Endothelial cell of umbilical vein (primary cell): ENCODE results near the gene TTR. TPM values are rescaled to one million over a fixed set of nuclear protein-coding genes. Genes with fewer than 3 reads are reported as not detected.

Source experiments
- BruUV-seq: library from RNA; stranded (reverse); fragments of 400-500 nt; replicated peaks from 2 replicates; lab custom pipeline; 2021; lab: Mats Ljungman, UMichigan
- CTCF ChIA-PET: fragments of 300-600, 350-600 bp; sonication (Branson Sonifier 250); formaldehyde crosslinking; loops from one replicate; lab custom pipeline; 2021; ENCODE audit warnings: antibody characterized with exemption, inconsistent platforms; lab: Charles Lee
- POLR2A ChIA-PET: fragments of 300-600, 350-600 bp; sonication (Branson Sonifier 250); formaldehyde crosslinking; loops from one replicate; lab custom pipeline; 2021; ENCODE audit warnings: antibody characterized with exemption, inconsistent platforms; lab: Charles Lee
- DNase-seq: peaks from one replicate; pipeline ENCODE4 v3.0.0-alpha.2; 2011; ENCODE audit warnings: low read depth, low spot score
- FAIRE-seq: peaks from 2 replicates; lab custom pipeline; 2011; peaks lifted over from hg19 to GRCh38; lab: Jason Lieb, UNC
- H2AFZ ChIP-seq: 2 replicates; pipeline ENCODE4 v1.6.0; 2012; ENCODE audit warnings: low read depth, low read length, control low read depth, inconsistent platforms
- H3K27ac ChIP-seq: 2 replicates; pipeline ENCODE4 v1.5.1; 2011; ENCODE audit warnings: low read depth, mild to moderate bottlenecking, control low read depth, low read length, moderate library complexity; ENCODE audit not compliant: insufficient read depth
- H3K27me3 ChIP-seq, 2 experiments: 2 replicates each; pipeline versions ENCODE4 v1.6.0 to v1.6.1; 2011; ENCODE audit warnings: low read length in 2 of 2, mixed read lengths in 1 of 2; ENCODE audit not compliant: control insufficient read depth in 2 of 2, insufficient read depth in 2 of 2
- H3K36me3 ChIP-seq, 2 experiments: 2 replicates in 1 of 2; 3 replicates in 1 of 2; pipeline ENCODE4 v1.5.1; 2011; ENCODE audit warnings: low read length in 2 of 2, mild to moderate bottlenecking in 1 of 2, moderate library complexity in 1 of 2; ENCODE audit not compliant: control insufficient read depth in 2 of 2, insufficient read depth in 2 of 2; ENCODE audit errors: extremely low read depth in 1 of 2
- H3K4me1 ChIP-seq: 3 replicates; pipeline ENCODE4 v1.5.1; 2011; ENCODE audit warnings: mild to moderate bottlenecking, low read length; ENCODE audit not compliant: control insufficient read depth, insufficient read depth; ENCODE audit errors: extremely low read depth
- H3K4me2 ChIP-seq: 2 replicates; pipeline ENCODE4 v1.6.1; 2011; ENCODE audit warnings: low read length, control low read depth, mixed read lengths; ENCODE audit not compliant: insufficient read depth
- H3K4me3 ChIP-seq, 3 experiments: fragments of 200-600 bp in 1 of 3; sonication (generic), shearing (Covaris generic) in 1 of 3; replicated peaks in 1 of 3; 2 replicates each; pipeline ENCODE4 v1.5.1; 2011 to 2016; ENCODE audit warnings: control low read depth in 3 of 3, low read length in 3 of 3, mild to moderate bottlenecking in 2 of 3, inconsistent platforms in 1 of 3, low read depth in 1 of 3, moderate library complexity in 1 of 3; ENCODE audit not compliant: insufficient read depth in 1 of 3
- H3K79me2 ChIP-seq: 2 replicates; pipeline ENCODE4 v1.6.0; 2012; ENCODE audit warnings: low read length, inconsistent platforms; ENCODE audit not compliant: control insufficient read depth, insufficient read depth
- H3K9ac ChIP-seq: replicated peaks from 2 replicates; pipeline ENCODE3; 2011; ENCODE audit warnings: low read length, control low read depth; ENCODE audit not compliant: insufficient read depth; ENCODE audit errors: extremely low read depth
- H3K9me1 ChIP-seq: replicated peaks from 3 replicates; pipeline ENCODE4 v1.6.0; 2011; ENCODE audit warnings: mild to moderate bottlenecking, low read length; ENCODE audit not compliant: control insufficient read depth, insufficient read depth; ENCODE audit errors: extremely low read depth
- H3K9me3 ChIP-seq: replicated peaks from 2 replicates; pipeline ENCODE4 v1.5.1; 2012; ENCODE audit warnings: low read length, inconsistent platforms; ENCODE audit not compliant: control insufficient read depth, insufficient read depth
- H4K20me1 ChIP-seq: replicated peaks from 2 replicates; pipeline ENCODE3; 2011; ENCODE audit warnings: mild to moderate bottlenecking, low read length; ENCODE audit not compliant: control insufficient read depth, insufficient read depth; ENCODE audit errors: extremely low read depth
- CTCF ChIP-seq, 2 donors: IDR thresholded peaks; 1 replicate in 1 of 2; 2 replicates in 1 of 2; pipeline ENCODE4 v1.5.1; 2011; ENCODE audit warnings: low read length in 2 of 2, mild to moderate bottlenecking in 2 of 2, moderate library complexity in 2 of 2, control low read depth in 1 of 2, inconsistent platforms in 1 of 2, low read depth in 1 of 2; ENCODE audit not compliant: insufficient read depth in 1 of 2; ENCODE audit errors: extremely low read depth in 1 of 2
- EZH2 ChIP-seq: IDR thresholded peaks from 2 replicates; pipeline ENCODE4 v1.6.1; 2012; ENCODE audit warnings: borderline replicate concordance, low read depth, mild to moderate bottlenecking, moderate library complexity, low read length, inconsistent platforms; ENCODE audit not compliant: severe bottlenecking
- FOS ChIP-seq: IDR thresholded peaks from 2 replicates; pipeline ENCODE4 v1.6.1; 2011; ENCODE audit warnings: mild to moderate bottlenecking, low read length, moderate library complexity, borderline replicate concordance; ENCODE audit not compliant: insufficient read depth
- GATA2 ChIP-seq: IDR thresholded peaks from 2 replicates; pipeline ENCODE4 v1.7.0; 2011; ENCODE audit warnings: low read depth, mild to moderate bottlenecking, moderate library complexity, mixed read lengths, low read length; ENCODE audit not compliant: insufficient read length, insufficient read depth
- JUN ChIP-seq: IDR thresholded peaks from 2 replicates; pipeline ENCODE4 v1.6.1; 2011; ENCODE audit warnings: borderline replicate concordance, low read depth; ENCODE audit not compliant: insufficient read length, insufficient read depth
- MAX ChIP-seq: IDR thresholded peaks from 2 replicates; pipeline ENCODE4 v1.6.1; 2011; ENCODE audit not compliant: insufficient read depth, insufficient read length
- MYC ChIP-seq: IDR thresholded peaks from one replicate; pipeline ENCODE4 v1.6.1; 2011; ENCODE audit warnings: mild to moderate bottlenecking, low read depth, low read length
- POLR2A ChIP-seq: IDR thresholded peaks from 2 replicates; pipeline ENCODE4 v1.6.1; 2012; ENCODE audit warnings: low read depth, mild to moderate bottlenecking, control low read depth, low read length
- dilution Hi-C: fragments of 300-500 bp; cut with MboI; formaldehyde crosslinking; loops from one replicate; pipeline ENCODE4 v1.15.0; 2019; ENCODE audit warnings: low sequenced_read_pairs; ENCODE audit not compliant: extremely low pct_ligation_motif_present
- intact Hi-C: fragments of 100-400 bp; cut with micrococcal nuclease; formaldehyde crosslinking; loops from one replicate; pipeline ENCODE4 v1.10.0; 2022
- polyA plus RNA-seq, 4 experiments: library from polyadenylated mRNA; depleted of rRNA in 3 of 4; stranded (reverse) in 3 of 4; unstranded in 1 of 4; fragments of >200 nt; gene quantifications; 2 replicates each; pipeline versions ENCODE4 v1.2.1 to v1.2.3, GENCODE V29; 2011 to 2012; ENCODE audit warnings: missing spikeins in 1 of 4
- total RNA-seq: library from RNA; stranded (reverse); gene quantifications from 2 replicates; pipeline ENCODE4 v1.2.3, GENCODE V29; 2021

Gene TTR
- total and polyA plus RNA-seq, 2 donors (not counting 3 experiments of a cell fraction or from before 2014, with no cell fraction given) = not detected

DNA sequence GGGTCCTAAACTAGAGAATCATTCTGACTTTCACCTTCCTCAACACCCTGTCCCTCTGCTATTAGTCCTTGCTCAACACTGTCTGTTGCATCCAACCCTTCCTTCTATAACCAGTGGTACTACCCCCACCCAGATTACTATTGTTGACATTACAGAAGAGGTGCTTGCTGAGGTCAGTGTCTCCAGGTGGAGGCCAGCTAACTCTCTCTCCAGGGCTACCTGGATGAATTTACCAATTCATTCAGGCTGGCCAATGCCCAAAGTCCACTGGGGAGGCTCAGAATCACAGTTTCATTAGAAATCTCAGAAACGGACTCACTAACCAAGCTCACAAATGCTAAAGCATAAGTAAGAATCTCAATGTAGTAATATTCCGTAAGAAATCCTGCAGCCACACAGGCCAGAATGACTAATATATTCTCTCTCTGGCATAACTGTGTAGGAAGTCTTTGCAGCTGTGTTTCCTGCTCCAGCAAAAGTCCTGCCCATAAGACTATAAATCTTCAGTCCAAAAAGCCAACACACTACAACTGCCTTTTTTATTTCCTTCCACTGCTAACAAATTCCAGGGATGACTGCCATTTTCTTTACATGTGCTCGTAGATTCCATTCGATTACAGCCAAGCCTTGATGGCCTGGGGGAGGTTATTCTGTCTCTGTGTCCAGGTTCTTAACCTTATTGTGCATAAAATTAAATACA lies 10.0 kb upstream of the TTR start:
- Histone ChIP-seq H3K4me1 (peaks cover 4% of the 10 kb centered on the region), H3K9ac (no peak overlapping the region), H3K9me1 (no peaks in the 10 kb centered on the region), H3K27me3 (peaks cover 0 to 2% of the 10 kb centered on the region in 2 experiments), H2AFZ (no peak overlapping the region), H3K4me3 (no peak overlapping the region), H3K36me3 (no peaks in the 10 kb centered on the region), H3K27ac (no peak overlapping the region), H4K20me1 (no peaks in the 10 kb centered on the region), H3K79me2 (no peaks in the 10 kb centered on the region), H3K4me2 (no peak overlapping the region), H3K9me3 (no peaks in the 10 kb centered on the region)
- ChIA-PET CTCF (interaction anchor here (0.6 to 1.1 kb wide), 4 partner anchors 16 to 141 kb away, joined by 3 to 4 read pairs (median 3); no protein-coding TSS in a partner anchor), POLR2A (no interaction called here)
- BruUV-seq = no TSS peak
- peak; percentile 55 for FAIRE-seq
- intact Hi-C loops = no loop called here
- dilution Hi-C loops = no loop called here
- DNase-seq = peak; percentile 86
- TF ChIP-seq MAX (no peak), FOS (no peak), POLR2A (no peak), EZH2 (no peak), GATA2 (no peak), JUN (peak; percentile 29), CTCF (IDR thresholded peaks at IDR 0.05; ENCODE audit: extremely low read depth in 1 of 2, insufficient read depth in 1 of 2, low read depth in 1 of 2, low read length in 2 of 2) (no peak), MYC (no peak)
